ENCODE measurements around the gene C2orf76.

DNA sequence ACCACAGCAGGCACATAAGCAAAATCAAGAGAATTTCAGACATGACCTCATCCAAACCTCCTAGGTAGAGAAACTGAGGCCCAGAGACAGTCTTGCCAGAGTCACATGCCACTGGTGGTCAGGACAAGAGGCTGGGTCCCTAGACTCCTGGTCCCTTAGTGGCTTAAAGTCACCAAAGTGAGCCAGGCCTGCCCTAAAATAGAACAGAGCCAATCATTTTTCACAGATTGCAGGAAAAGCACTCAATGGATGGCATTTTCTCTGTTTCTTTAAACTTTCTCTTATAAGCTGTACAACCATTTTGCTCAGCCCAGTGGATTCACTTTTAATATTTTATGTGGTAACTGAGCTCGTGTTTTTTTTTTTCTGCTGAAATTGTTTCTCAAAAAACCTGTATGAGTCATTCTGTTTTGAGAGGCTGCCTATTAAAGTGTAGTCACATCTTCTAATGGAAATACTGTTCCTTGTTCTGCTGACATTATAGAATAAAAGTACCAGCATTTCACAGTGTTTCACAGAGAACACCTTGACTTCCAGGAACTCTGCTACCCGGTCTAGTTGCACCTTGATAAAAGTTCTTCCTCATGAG is 113.4 kb downstream of the C2orf76 start:
- TF ChIP-seq ZNF274 (IDR thresholded peaks at IDR 0.05; ENCODE audit: low read depth, low read length), result no peak
- TF ChIP-seq SUZ12 (IDR thresholded peaks at IDR 0.05; ENCODE audit: extremely low read depth, insufficient read depth, insufficient read length), result no peak
